Kidney epithelial cell (primary cell): Measurements from ENCODE around the gene MAN1C1. TPM values are rescaled to one million over a fixed set of nuclear protein-coding genes. Genes with fewer than 3 reads are reported as not detected.

Experiments
- DNase-seq: peaks from one replicate; pipeline ENCODE4 v3.0.0-alpha.2; 2010; ENCODE audit warnings: low read depth
- H3K27me3 ChIP-seq: 2 replicates; pipeline ENCODE4 v1.6.0; 2011; ENCODE audit warnings: low read length; ENCODE audit not compliant: control insufficient read depth, insufficient read depth
- H3K36me3 ChIP-seq: 2 replicates; pipeline ENCODE4 v1.5.1; 2011; ENCODE audit warnings: low read length; ENCODE audit not compliant: control insufficient read depth, insufficient read depth
- H3K4me3 ChIP-seq: 2 replicates; pipeline ENCODE4 v1.5.1; 2011; ENCODE audit warnings: low read depth, mild to moderate bottlenecking, control low read depth, low read length
- total RNA-seq: library from RNA; depleted of rRNA; stranded (reverse); fragments of >200 nt; gene quantifications from 2 replicates; pipeline ENCODE4 v1.2.3, GENCODE V29; 2015
- TF ChIP-seq, protein P1 (sequence below): IDR thresholded peaks from 2 replicates; pipeline ENCODE4 v1.5.1; 2011; ENCODE audit warnings: mild to moderate bottlenecking, moderate library complexity, low read length, control low read depth, inconsistent platforms; ENCODE audit not compliant: insufficient read depth, poor library complexity, severe bottlenecking

Gene MAN1C1
- total RNA-seq, 1 donor from 2014 or later: 1.4 TPM

GRCh38 chr1:25831569-25832196 is 215.1 kb downstream of the MAN1C1 start:
- no peaks in the 10 kb centered on the region for H3K27me3 ChIP-seq
- DNase-seq: no peak
- no peaks in the 10 kb centered on the region for H3K36me3 ChIP-seq
- H3K4me3 ChIP-seq: no peak overlapping the region
- TF ChIP-seq, protein P1, sequence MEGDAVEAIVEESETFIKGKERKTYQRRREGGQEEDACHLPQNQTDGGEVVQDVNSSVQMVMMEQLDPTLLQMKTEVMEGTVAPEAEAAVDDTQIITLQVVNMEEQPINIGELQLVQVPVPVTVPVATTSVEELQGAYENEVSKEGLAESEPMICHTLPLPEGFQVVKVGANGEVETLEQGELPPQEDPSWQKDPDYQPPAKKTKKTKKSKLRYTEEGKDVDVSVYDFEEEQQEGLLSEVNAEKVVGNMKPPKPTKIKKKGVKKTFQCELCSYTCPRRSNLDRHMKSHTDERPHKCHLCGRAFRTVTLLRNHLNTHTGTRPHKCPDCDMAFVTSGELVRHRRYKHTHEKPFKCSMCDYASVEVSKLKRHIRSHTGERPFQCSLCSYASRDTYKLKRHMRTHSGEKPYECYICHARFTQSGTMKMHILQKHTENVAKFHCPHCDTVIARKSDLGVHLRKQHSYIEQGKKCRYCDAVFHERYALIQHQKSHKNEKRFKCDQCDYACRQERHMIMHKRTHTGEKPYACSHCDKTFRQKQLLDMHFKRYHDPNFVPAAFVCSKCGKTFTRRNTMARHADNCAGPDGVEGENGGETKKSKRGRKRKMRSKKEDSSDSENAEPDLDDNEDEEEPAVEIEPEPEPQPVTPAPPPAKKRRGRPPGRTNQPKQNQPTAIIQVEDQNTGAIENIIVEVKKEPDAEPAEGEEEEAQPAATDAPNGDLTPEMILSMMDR: no peak

- no peak for DNase-seq
- Histone ChIP-seq H3K27me3 (no peaks in the 10 kb centered on the region), H3K36me3 (no peaks in the 10 kb centered on the region), H3K4me3 (no peak overlapping the region)
- TF ChIP-seq, protein P1: no peak
These were observed 215.9 kb downstream of the MAN1C1 start for GRCh38 chr1:25832336-25833037.

DNA sequence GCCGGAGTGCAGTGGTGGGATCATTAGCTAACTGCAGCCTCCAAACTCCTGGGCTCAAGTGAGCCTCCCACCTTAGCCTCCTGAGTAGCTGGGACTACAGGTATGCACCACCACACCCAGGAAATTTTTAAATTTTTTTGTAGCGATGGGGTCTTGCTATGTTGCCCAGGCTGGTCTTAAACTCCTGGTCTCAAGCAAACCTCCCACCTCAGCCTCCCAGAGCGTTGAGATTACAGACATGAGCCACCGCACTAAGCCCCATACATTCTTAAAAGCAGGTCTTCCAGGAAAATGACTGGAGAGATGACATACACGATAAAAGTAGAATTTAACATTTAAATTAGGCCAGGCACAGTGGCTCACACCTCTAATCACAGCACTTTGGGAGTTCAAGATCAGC is 216.6 kb downstream of the MAN1C1 start:
- H3K4me3 ChIP-seq: no peak overlapping the region
- TF ChIP-seq, protein P1: no peak
- no peaks in the 10 kb centered on the region for H3K36me3 ChIP-seq
- no peaks in the 10 kb centered on the region for H3K27me3 ChIP-seq
- no peak for DNase-seq

Other genes with a start within 250 kb of the MAN1C1 start
- 0.08 and 0.27 TPM in 2 replicates for gene RHCE, start 196.0 kb upstream of the MAN1C1 start, total RNA-seq
- 22.7 and 24.9 TPM in 2 replicates for gene MACO1, start 185.9 kb upstream of the MAN1C1 start, total RNA-seq
- gene LDLRAP1, start 73.2 kb upstream of the MAN1C1 start, total RNA-seq: 7.5 and 15.3 TPM in 2 replicates
- 50.8 and 65.6 TPM in 2 replicates for gene SELENON, start 183.4 kb downstream of the MAN1C1 start, total RNA-seq
- gene MTFR1L, start 203.2 kb downstream of the MAN1C1 start, total RNA-seq: 46.3 and 51.0 TPM in 2 replicates
- gene AUNIP, start 242.7 kb downstream of the MAN1C1 start, total RNA-seq: 1.7 and 6.2 TPM in 2 replicates